Measurements from ENCODE around the gene MAP10. TPM values are rescaled to one million over a fixed set of nuclear protein-coding genes. Genes with fewer than 3 reads are reported as not detected.

The MAP10 gene
- total RNA-seq, 3 donors from 2014 or later (not counting 1 experiment from before 2014, with no cell fraction given) = 0.95 to 1.9 (median 1.2) TPM

DNA sequence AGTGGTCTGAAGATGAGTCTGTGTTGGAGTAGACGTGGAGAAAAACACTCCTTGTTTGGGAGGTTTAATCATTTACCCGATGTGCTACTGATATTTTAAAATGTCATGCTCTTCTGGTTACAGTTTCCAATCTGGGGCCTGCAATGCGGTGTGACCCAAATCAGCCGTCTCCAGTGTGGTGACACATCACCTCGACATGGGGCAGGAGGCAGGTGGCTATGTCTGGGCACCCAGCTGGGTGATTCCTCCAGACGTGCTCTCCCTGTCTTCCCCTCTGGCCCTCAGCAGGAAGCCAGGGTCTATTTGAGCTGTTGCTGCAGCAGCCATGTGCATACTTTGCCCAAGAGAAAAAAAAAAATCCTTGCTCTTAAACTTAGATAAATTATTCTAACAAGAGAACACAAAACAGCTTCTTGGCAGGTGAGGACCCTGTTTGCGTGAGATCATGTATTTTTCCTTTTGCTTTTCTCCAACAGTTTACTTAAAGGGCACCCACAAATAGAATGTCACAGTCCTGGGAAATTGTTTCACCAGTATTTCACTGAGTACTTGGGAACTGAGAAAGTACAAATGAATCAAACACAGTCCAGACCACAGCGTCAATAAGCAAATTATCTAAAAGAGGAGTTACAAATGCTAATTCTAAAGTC lies 38.9 kb upstream of the MAP10 start:
- TF ChIP-seq, protein P1, sequence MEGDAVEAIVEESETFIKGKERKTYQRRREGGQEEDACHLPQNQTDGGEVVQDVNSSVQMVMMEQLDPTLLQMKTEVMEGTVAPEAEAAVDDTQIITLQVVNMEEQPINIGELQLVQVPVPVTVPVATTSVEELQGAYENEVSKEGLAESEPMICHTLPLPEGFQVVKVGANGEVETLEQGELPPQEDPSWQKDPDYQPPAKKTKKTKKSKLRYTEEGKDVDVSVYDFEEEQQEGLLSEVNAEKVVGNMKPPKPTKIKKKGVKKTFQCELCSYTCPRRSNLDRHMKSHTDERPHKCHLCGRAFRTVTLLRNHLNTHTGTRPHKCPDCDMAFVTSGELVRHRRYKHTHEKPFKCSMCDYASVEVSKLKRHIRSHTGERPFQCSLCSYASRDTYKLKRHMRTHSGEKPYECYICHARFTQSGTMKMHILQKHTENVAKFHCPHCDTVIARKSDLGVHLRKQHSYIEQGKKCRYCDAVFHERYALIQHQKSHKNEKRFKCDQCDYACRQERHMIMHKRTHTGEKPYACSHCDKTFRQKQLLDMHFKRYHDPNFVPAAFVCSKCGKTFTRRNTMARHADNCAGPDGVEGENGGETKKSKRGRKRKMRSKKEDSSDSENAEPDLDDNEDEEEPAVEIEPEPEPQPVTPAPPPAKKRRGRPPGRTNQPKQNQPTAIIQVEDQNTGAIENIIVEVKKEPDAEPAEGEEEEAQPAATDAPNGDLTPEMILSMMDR (IDR thresholded peaks at IDR 0.05) = no peak
- Histone ChIP-seq H3K4me1 (ENCODE audit: control insufficient read depth, insufficient read depth, low read length) (no peaks in the 10 kb centered on the region), H3K9me3 (ENCODE audit: control insufficient read depth, insufficient read depth, low read length) (no peaks in the 10 kb centered on the region), H3K4me3 (ENCODE audit: low read length) (no peak overlapping the region), H3K36me3 (ENCODE audit: control insufficient read depth, insufficient read depth, low read length) (no peaks in the 10 kb centered on the region), H3K27ac (ENCODE audit: low read length) (no peak overlapping the region), H3K27me3 (ENCODE audit: control insufficient read depth, insufficient read depth, low read length) (no peaks in the 10 kb centered on the region)
- no peak overlapping the region for H3K4me3 Mint-ChIP-seq
- DNase-seq (no peak), ATAC-seq (no peak)
- H3K27ac Mint-ChIP-seq = no peak overlapping the region
- peaks cover 0 to 2% of the 10 kb centered on the region in 2 donors for H3K9me3 Mint-ChIP-seq
- H3K36me3 Mint-ChIP-seq = no peaks in the 10 kb centered on the region
- H3K4me1 Mint-ChIP-seq = no peaks in the 10 kb centered on the region
- 44% methylated on average over 8 of the region's 8 CpGs for WGBS (ENCODE audit: insufficient coverage)
- intact Hi-C loops (cut with micrococcal nuclease) = no loop called here
- H3K27me3 Mint-ChIP-seq (ENCODE audit: low read depth in 2 of 2) = peaks cover 0 to 5% of the 10 kb centered on the region in 2 donors

DNA sequence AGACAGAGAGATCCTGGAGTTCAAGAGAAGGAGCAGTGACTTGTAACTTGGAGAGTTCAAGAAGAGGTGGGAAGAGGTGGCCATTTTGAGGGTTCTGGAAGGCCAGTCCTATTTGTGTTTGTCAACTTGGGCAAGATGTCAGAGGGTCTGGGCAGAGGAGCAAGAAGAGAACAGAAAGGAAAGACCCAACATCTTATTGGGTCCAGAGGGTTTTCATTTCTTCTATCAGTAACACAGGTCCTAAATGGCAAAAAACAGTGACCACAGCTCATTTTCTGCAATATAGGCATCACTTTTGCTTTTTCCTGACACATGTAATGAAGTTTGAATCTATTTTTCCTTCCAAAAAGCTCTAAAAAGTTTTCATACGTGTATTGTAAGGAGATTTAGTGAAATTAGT lies 38.3 kb upstream of the MAP10 start:
- Histone ChIP-seq H3K4me1 (ENCODE audit: control insufficient read depth, insufficient read depth, low read length) (no peaks in the 10 kb centered on the region), H3K36me3 (ENCODE audit: control insufficient read depth, insufficient read depth, low read length) (no peaks in the 10 kb centered on the region), H3K9me3 (ENCODE audit: control insufficient read depth, insufficient read depth, low read length) (no peaks in the 10 kb centered on the region), H3K4me3 (ENCODE audit: low read length) (no peak overlapping the region), H3K27me3 (ENCODE audit: control insufficient read depth, insufficient read depth, low read length) (no peaks in the 10 kb centered on the region), H3K27ac (ENCODE audit: low read length) (no peak overlapping the region)
- peaks cover 0 to 2% of the 10 kb centered on the region in 2 donors for H3K9me3 Mint-ChIP-seq
- intact Hi-C loops (cut with micrococcal nuclease) = no loop called here
- no peak for ATAC-seq
- DNase-seq = no peak
- H3K27ac Mint-ChIP-seq = no peak overlapping the region
- TF ChIP-seq, protein P1 (IDR thresholded peaks at IDR 0.05) = no peak
- 20% methylated on average over 1 of the region's 1 CpG for WGBS (ENCODE audit: insufficient coverage)
- H3K4me3 Mint-ChIP-seq = no peak overlapping the region
- H3K4me1 Mint-ChIP-seq = no peaks in the 10 kb centered on the region
- peaks cover 0 to 8% of the 10 kb centered on the region in 2 donors for H3K27me3 Mint-ChIP-seq (ENCODE audit: low read depth in 2 of 2)
- H3K36me3 Mint-ChIP-seq = no peaks in the 10 kb centered on the region

- TF ChIP-seq, protein P1 (IDR thresholded peaks at IDR 0.05) = no peak
- DNase-seq = peak in 1 of 2 donors; percentile 6
- Histone ChIP-seq H3K36me3 (ENCODE audit: control insufficient read depth, insufficient read depth, low read length) (no peaks in the 10 kb centered on the region), H3K27me3 (ENCODE audit: control insufficient read depth, insufficient read depth, low read length) (no peaks in the 10 kb centered on the region), H3K27ac (ENCODE audit: low read length) (no peak overlapping the region), H3K4me1 (ENCODE audit: control insufficient read depth, insufficient read depth, low read length) (no peaks in the 10 kb centered on the region), H3K4me3 (ENCODE audit: low read length) (no peak overlapping the region), H3K9me3 (ENCODE audit: control insufficient read depth, insufficient read depth, low read length) (no peaks in the 10 kb centered on the region)
- WGBS (ENCODE audit: insufficient coverage) = 57% methylated on average over 14 of the region's 14 CpGs
- H3K36me3 Mint-ChIP-seq = no peaks in the 10 kb centered on the region
- H3K4me1 Mint-ChIP-seq = no peaks in the 10 kb centered on the region
- peaks cover 0 to 8% of the 10 kb centered on the region in 2 donors for H3K27me3 Mint-ChIP-seq (ENCODE audit: low read depth in 2 of 2)
- no peak overlapping the region for H3K4me3 Mint-ChIP-seq
- ATAC-seq = no peak
- intact Hi-C loops (cut with micrococcal nuclease) = no loop called here
- no peak overlapping the region for H3K27ac Mint-ChIP-seq
- peaks cover 0 to 2% of the 10 kb centered on the region in 2 donors for H3K9me3 Mint-ChIP-seq
Measured at GRCh38 chr1:232767305-232768074, 37.7 kb upstream of the MAP10 start.

Measured in natural killer cell (primary cell).